H1 (cell line): ENCODE measurements around the gene KLHDC4. TPM values are rescaled to one million over a fixed set of nuclear protein-coding genes. Genes with fewer than 3 reads are reported as not detected.
A peak's percentile ranks its signal among the peaks of the same experiment; 100 is the strongest.

Experiments used
- CTCF ChIA-PET: fragments of 300-600 bp; sonication (Branson Sonifier 250); formaldehyde crosslinking; loops from one replicate; lab custom pipeline; 2021; ENCODE audit not compliant: partially characterized antibody; lab: Charles Lee
- POLR2A ChIA-PET: fragments of 300-600 bp; sonication (Branson Sonifier 250); formaldehyde crosslinking; loops from one replicate; lab custom pipeline; 2021; ENCODE audit warnings: inconsistent platforms; ENCODE audit not compliant: partially characterized antibody; lab: Charles Lee
- DNase-seq, 2 experiments: peaks; one replicate each; pipeline versions ENCODE4 v3.0.0 to v3.0.0-alpha.2; 2010 to 2022; ENCODE audit warnings: low spot score in 2 of 2, low read depth in 1 of 2, mixed read lengths in 1 of 2
- FAIRE-seq: peaks from 2 replicates; lab custom pipeline; 2011; peaks lifted over from hg19 to GRCh38; lab: Jason Lieb, UNC
- H2AFZ ChIP-seq: 2 replicates; pipeline ENCODE4 v1.8.1; 2012; ENCODE audit warnings: low read length, inconsistent platforms
- H2AK5ac ChIP-seq: 2 replicates; pipeline ENCODE4 v1.6.1; 2013; ENCODE audit warnings: low read depth, low read length
- H2BK120ac ChIP-seq: replicated peaks from 2 replicates; pipeline ENCODE3; 2013; ENCODE audit warnings: low read depth, low read length, inconsistent platforms
- H2BK12ac ChIP-seq: 2 replicates; pipeline ENCODE4 v1.6.1; 2013; ENCODE audit warnings: low read depth, low read length
- H2BK15ac ChIP-seq: 2 replicates; pipeline ENCODE4 v1.6.1; 2013; ENCODE audit warnings: low read length
- H2BK20ac ChIP-seq: 2 replicates; pipeline ENCODE4 v1.6.1; 2013; ENCODE audit warnings: low read length
- H2BK5ac ChIP-seq: 2 replicates; pipeline ENCODE4 v1.6.1; 2013; ENCODE audit warnings: low read depth, low read length
- H3K14ac ChIP-seq: 2 replicates; pipeline ENCODE4 v1.6.1; 2013; ENCODE audit warnings: inconsistent platforms; ENCODE audit not compliant: insufficient read length
- H3K18ac ChIP-seq: 2 replicates; pipeline ENCODE4 v1.6.1; 2013; ENCODE audit warnings: low read length; ENCODE audit errors: extremely low read depth
- H3K23ac ChIP-seq: 2 replicates; pipeline ENCODE4 v1.6.1; 2013; ENCODE audit warnings: inconsistent platforms; ENCODE audit not compliant: insufficient read length
- H3K23me2 ChIP-seq: 2 replicates; pipeline ENCODE4 v1.6.1; 2013; ENCODE audit warnings: low read depth, low read length
- H3K27ac ChIP-seq: 2 replicates; pipeline ENCODE4 v1.6.1; 2011; ENCODE audit warnings: low read depth, low read length, inconsistent platforms
- H3K27me3 ChIP-seq, 4 experiments: replicated peaks in 1 of 4; 1 replicate in 1 of 4; 2 replicates in 3 of 4; pipeline versions ENCODE4 v1.6.1 to v1.8.1; 2011 to 2013; ENCODE audit warnings: low read length in 3 of 4, mild to moderate bottlenecking in 3 of 4, inconsistent platforms in 2 of 4, mixed read lengths in 2 of 4, moderate library complexity in 1 of 4; ENCODE audit not compliant: control insufficient read depth in 3 of 4, insufficient read depth in 3 of 4; ENCODE audit errors: extremely low read depth in 1 of 4
- H3K36me3 ChIP-seq, 4 experiments: 2 replicates each; pipeline versions ENCODE4 v1.6.1 to v1.8.1; 2011 to 2013; ENCODE audit warnings: mild to moderate bottlenecking in 4 of 4, low read length in 3 of 4, moderate library complexity in 2 of 4, control low read depth in 1 of 4, inconsistent platforms in 1 of 4; ENCODE audit not compliant: insufficient read depth in 4 of 4, control insufficient read depth in 2 of 4
- H3K4ac ChIP-seq: replicated peaks from 2 replicates; pipeline ENCODE3; 2013; ENCODE audit warnings: low read length, low read depth, mixed read lengths, inconsistent platforms; ENCODE audit not compliant: insufficient read length
- H3K4me1 ChIP-seq, 4 experiments: replicated peaks in 1 of 4; 1 replicate in 1 of 4; 2 replicates in 3 of 4; pipeline versions ENCODE4 v1.6.1 to v1.8.1; 2011 to 2013; ENCODE audit warnings: low read length in 3 of 4, inconsistent platforms in 2 of 4, mixed read lengths in 1 of 4; ENCODE audit not compliant: insufficient read depth in 4 of 4, control insufficient read depth in 3 of 4
- H3K4me2 ChIP-seq, 2 experiments: 2 replicates each; pipeline versions ENCODE4 v1.6.1 to v1.8.1; 2011 to 2013; ENCODE audit warnings: low read depth in 2 of 2, low read length in 2 of 2, control low read depth in 1 of 2, inconsistent platforms in 1 of 2, mild to moderate bottlenecking in 1 of 2; ENCODE audit not compliant: insufficient read depth in 1 of 2
- H3K4me3 ChIP-seq, 4 experiments: fragments of 200-600, 300-600 bp in 1 of 4; sonication (generic), shearing (Covaris generic), sonication (Bioruptor Twin) in 1 of 4; 2 replicates each; pipeline versions ENCODE4 v1.5.1 to v1.8.1; 2011 to 2016; ENCODE audit warnings: low read length in 4 of 4, low read depth in 3 of 4, control low read depth in 2 of 4, inconsistent platforms in 2 of 4, mild to moderate bottlenecking in 2 of 4, mixed read lengths in 1 of 4, moderate library complexity in 1 of 4; ENCODE audit not compliant: insufficient read depth in 2 of 4; ENCODE audit errors: extremely low read depth in 1 of 4
- H3K56ac ChIP-seq: replicated peaks from 2 replicates; pipeline ENCODE3; 2013; ENCODE audit warnings: low read depth, mild to moderate bottlenecking, mixed read lengths, low read length, inconsistent platforms; ENCODE audit not compliant: insufficient read length
- H3K79me1 ChIP-seq: 2 replicates; pipeline ENCODE4 v1.6.1; 2013; ENCODE audit warnings: low read depth, low read length, control low read depth
- H3K79me2 ChIP-seq, 2 experiments: 2 replicates each; pipeline versions ENCODE4 v1.6.1 to v1.8.1; 2012 to 2013; ENCODE audit warnings: low read length in 2 of 2, mild to moderate bottlenecking in 2 of 2, inconsistent platforms in 1 of 2; ENCODE audit not compliant: insufficient read depth in 2 of 2, control insufficient read depth in 1 of 2
- H3K9ac ChIP-seq, 4 experiments: replicated peaks in 1 of 4; 1 replicate in 1 of 4; 2 replicates in 3 of 4; pipeline versions ENCODE4 v1.6.1 to v1.8.1; 2011 to 2013; ENCODE audit warnings: low read depth in 3 of 4, low read length in 3 of 4, control low read depth in 2 of 4, mild to moderate bottlenecking in 2 of 4, moderate library complexity in 2 of 4, inconsistent platforms in 1 of 4; ENCODE audit errors: extremely low read depth in 1 of 4
- H3K9me3 ChIP-seq, 2 experiments: 2 replicates each; pipeline versions ENCODE4 v1.6.1 to v1.8.1; 2012 to 2013; ENCODE audit warnings: mild to moderate bottlenecking in 2 of 2, moderate library complexity in 2 of 2, control low read depth in 1 of 2, inconsistent platforms in 1 of 2, low read depth in 1 of 2, low read length in 1 of 2, mixed read lengths in 1 of 2; ENCODE audit not compliant: insufficient read depth in 2 of 2
- H4K20me1 ChIP-seq, 2 experiments: replicated peaks in 1 of 2; 2 replicates each; pipeline versions ENCODE3 to v1.8.1; 2011 to 2013; ENCODE audit warnings: inconsistent platforms in 2 of 2, low read length in 2 of 2, mild to moderate bottlenecking in 1 of 2; ENCODE audit not compliant: insufficient read depth in 2 of 2, control insufficient read depth in 1 of 2
- H4K5ac ChIP-seq: 2 replicates; pipeline ENCODE4 v1.6.1; 2013; ENCODE audit warnings: low read length, low read depth, mixed read lengths, inconsistent platforms; ENCODE audit not compliant: insufficient read length
- H4K8ac ChIP-seq: 2 replicates; pipeline ENCODE4 v1.8.0; 2013; ENCODE audit warnings: mild to moderate bottlenecking, moderate library complexity, low read length, inconsistent platforms; ENCODE audit not compliant: insufficient read depth; ENCODE audit errors: extremely low read depth
- H4K91ac ChIP-seq: replicated peaks from 2 replicates; pipeline ENCODE3; 2013; ENCODE audit warnings: low read length, mixed read lengths, inconsistent platforms; ENCODE audit not compliant: insufficient read length
- BCL11A ChIP-seq, 2 experiments: IDR thresholded peaks; one replicate each; pipeline ENCODE4 v1.6.1; 2011; ENCODE audit warnings: low read depth in 2 of 2, low read length in 2 of 2, mild to moderate bottlenecking in 2 of 2
- GABPA ChIP-seq: IDR thresholded peaks from 2 replicates; pipeline ENCODE4 v1.6.1; 2011; ENCODE audit warnings: mild to moderate bottlenecking, low read length, moderate library complexity, borderline replicate concordance; ENCODE audit not compliant: insufficient read depth
- HDAC2 ChIP-seq, 2 experiments: fragments of 300-600 bp in 1 of 2; sonication (generic) in 1 of 2; IDR thresholded peaks; 2 replicates each; pipeline ENCODE4 v1.6.1; 2011 to 2012; ENCODE audit warnings: low read depth in 2 of 2, low read length in 2 of 2, mild to moderate bottlenecking in 2 of 2, moderate library complexity in 2 of 2, borderline replicate concordance in 1 of 2, inconsistent platforms in 1 of 2
- POLR2AphosphoS5 ChIP-seq: IDR thresholded peaks from 2 replicates; pipeline ENCODE4 v1.6.1; 2011; ENCODE audit warnings: low read depth, low read length
- SP2 ChIP-seq: IDR thresholded peaks from 2 replicates; pipeline ENCODE4 v1.6.1; 2012; ENCODE audit warnings: mild to moderate bottlenecking, low read length, inconsistent platforms
- SUZ12 ChIP-seq: fragments of 200-600 bp; sonication (generic); IDR thresholded peaks from 2 replicates; pipeline ENCODE4 v1.6.1; 2012; ENCODE audit warnings: mild to moderate bottlenecking, inconsistent platforms, low read length, moderate library complexity, mixed read lengths
- WGBS, 2 experiments: shearing (Covaris generic) in 1 of 2; methylation state at CpG; one replicate each; pipeline versions ENCODE4 v1.1.6 to v1.1.7; 2013 to 2015; ENCODE audit warnings: low lambda C conversion rate in 2 of 2, mixed read lengths in 2 of 2, inconsistent platforms in 1 of 2, low coverage in 1 of 2, missing lambda C conversion rate in 1 of 2; ENCODE audit not compliant: insufficient replicate concordance in 2 of 2, insufficient coverage in 1 of 2, insufficient read length in 1 of 2; ENCODE audit errors: extremely low coverage in 1 of 2, missing lambda C conversion rate in 1 of 2; 5-methylcytosine and 5-hydroxymethylcytosine counted together
- polyA plus RNA-seq, 7 experiments: library from polyadenylated mRNA; depleted of rRNA in 3 of 7; stranded (reverse) in 5 of 7; unstranded in 2 of 7; fragments of >200 nt in 5 of 7; fragments of 200-250 nt in 2 of 7; gene quantifications; 1 replicate in 5 of 7; 2 replicates in 1 of 7; 4 replicates in 1 of 7; pipeline versions ENCODE4 v1.2.1 to v1.2.3, GENCODE V29; 2011 to 2013; ENCODE audit warnings: missing spikeins in 2 of 7, mixed read lengths in 2 of 7
- total RNA-seq: library from RNA; stranded (reverse); fragmentation: NEBNext Ultra II Directional; extraction: Animal tissue kit (Norgen Biotek cat#: 25700); gene quantifications from 2 replicates; pipeline ENCODE4 v1.2.1, GENCODE V29; 2021

The KLHDC4 gene
- total and polyA plus RNA-seq, 2 of the 8 experiments (the other 6 are each of a cell fraction or from before 2014, with no cell fraction given): 23.7 to 63.9 TPM

DNA sequence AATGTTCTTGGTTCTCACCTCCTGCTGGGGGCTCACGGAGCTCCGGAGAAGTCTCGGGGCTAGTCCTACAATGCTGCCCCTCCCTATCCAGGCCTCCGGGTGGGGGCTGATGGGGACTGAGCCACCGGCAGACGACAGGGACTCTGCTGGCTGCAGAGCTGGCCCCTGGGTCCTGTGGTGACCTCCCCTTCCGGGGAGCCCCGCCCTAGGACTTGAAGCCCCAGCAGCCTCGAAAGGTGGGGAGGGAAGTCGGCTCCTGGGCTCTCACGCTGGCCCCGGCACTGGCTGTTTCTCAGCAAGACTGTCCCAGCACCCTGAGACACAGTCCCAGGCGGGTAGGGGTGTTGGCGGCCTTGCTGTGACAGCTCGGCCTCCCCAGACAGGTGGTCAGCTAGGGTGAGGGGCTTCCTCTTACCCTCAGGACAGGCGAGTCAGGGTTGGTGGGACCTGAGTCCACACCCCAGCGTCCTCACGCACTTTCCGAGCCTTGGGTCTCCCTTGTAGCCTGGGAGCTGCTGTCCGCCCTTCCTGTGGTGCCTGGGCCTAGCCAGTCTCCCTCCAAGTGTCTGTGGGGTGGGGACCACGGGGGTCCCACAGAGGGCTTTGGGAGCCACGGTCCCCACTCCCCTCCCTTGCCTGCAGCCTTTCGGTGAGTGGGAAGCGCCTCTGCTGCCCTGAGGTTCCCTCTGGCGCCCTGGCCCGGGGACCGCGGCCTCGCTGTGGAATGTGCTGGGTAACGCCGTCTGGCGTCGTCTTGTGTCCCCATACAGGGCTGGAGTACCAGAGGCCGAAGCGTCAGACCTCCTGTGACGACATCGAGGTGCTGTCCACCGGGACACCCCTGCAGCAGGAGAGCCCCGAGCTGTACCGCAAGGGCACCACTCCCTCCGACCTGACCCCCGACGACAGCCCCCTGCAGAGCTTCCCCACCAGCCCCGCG lies 76.6 kb downstream of the KLHDC4 start:
- no peak overlapping the region for H4K8ac ChIP-seq
- no peak overlapping the region for H3K23ac ChIP-seq
- peak overlapping the region in 1 of 4 experiments; percentile 22; a peak in 1 of 7 replicates for H3K9ac ChIP-seq
- peaks cover 0 to 9% (median 1%) of the 10 kb centered on the region in 4 experiments; a peak in 1 of 8 replicates for H3K36me3 ChIP-seq
- H2BK5ac ChIP-seq: no peak overlapping the region
- no peaks in the 10 kb centered on the region for H3K79me1 ChIP-seq
- no peak overlapping the region for H2BK12ac ChIP-seq
- no peak for TF ChIP-seq SUZ12
- no peak for TF ChIP-seq BCL11A (IDR thresholded peaks at IDR 0.05; ENCODE audit: low read depth in 2 of 2, low read length in 2 of 2)
- TF ChIP-seq HDAC2 (IDR thresholded peaks at IDR 0.05; ENCODE audit: borderline replicate concordance in 1 of 2, low read depth in 2 of 2, low read length in 2 of 2): no peak
- TF ChIP-seq SP2: no peak
- TF ChIP-seq POLR2AphosphoS5: 0 out of 2 replicates have a peak, but pooled peaks have one; percentile 19
- TF ChIP-seq GABPA: no peak
- no peak overlapping the region for H2BK120ac ChIP-seq
- H3K27ac ChIP-seq: no peak overlapping the region
- no peak overlapping the region for H3K4me3 ChIP-seq
- POLR2A ChIA-PET: interaction anchor here (1.0 kb wide), 1 partner anchor 12 kb away, joined by 5 read pairs; no protein-coding TSS in a partner anchor
- H3K56ac ChIP-seq: no peak overlapping the region
- WGBS, 2 experiments: 91% methylated on average over 33 of the region's 45 CpGs; no CpG with 5 or more reads in 1 of the 2 experiments
- H3K4me1 ChIP-seq: no peaks in the 10 kb centered on the region; a peak in 1 of 7 replicates
- no peak overlapping the region for H4K91ac ChIP-seq
- H3K79me2 ChIP-seq: no peaks in the 10 kb centered on the region
- DNase-seq: no peak
- no peak overlapping the region for H3K4ac ChIP-seq
- H3K27me3 ChIP-seq: no peaks in the 10 kb centered on the region
- CTCF ChIA-PET: interaction anchor here (0.6 to 6.6 kb wide), 6 partner anchors 11 to 101 kb away, joined by 3 to 47 read pairs (median 3); no protein-coding TSS in a partner anchor
- no peak for FAIRE-seq
- no peak overlapping the region for H3K18ac ChIP-seq
- no peak overlapping the region for H2BK20ac ChIP-seq
- H2AK5ac ChIP-seq: no peak overlapping the region
- no peak overlapping the region for H2BK15ac ChIP-seq
- no peaks in the 10 kb centered on the region for H3K9me3 ChIP-seq
- no peak overlapping the region for H2AFZ ChIP-seq
- no peaks in the 10 kb centered on the region for H3K23me2 ChIP-seq
- no peak overlapping the region for H3K14ac ChIP-seq
- no peak overlapping the region for H4K5ac ChIP-seq
- no peak overlapping the region for H3K4me2 ChIP-seq
- peaks cover 7 to 12% of the 10 kb centered on the region in 2 experiments for H4K20me1 ChIP-seq
